ENCODE data around the gene RAP1B.
"Not testable (repeated sequence)": the region's sequence is repeated elsewhere in the genome, so short reads cannot be mapped to it uniquely, and the experiment has no call there.

The RAP1B gene

GRCh38 chr12:68631227-68631626 is 20.5 kb downstream of the RAP1B start:
- DNase-seq (ENCODE audit: low read depth, low spot score), result no peak
- H3K27ac ChIP-seq, result no peak overlapping the region

- H3K27ac ChIP-seq, result no peak overlapping the region
- DNase-seq (ENCODE audit: low read depth, low spot score), result no peak
Measured at GRCh38 chr12:68632486-68632885, 21.8 kb downstream of the RAP1B start.

GRCh38 chr12:68633614-68634558 is 23.2 kb downstream of the RAP1B start:
- no peak overlapping the region for H3K27ac ChIP-seq
- no peak for DNase-seq (ENCODE audit: low read depth, low spot score)

- peak overlapping the region; percentile 33 for H3K27ac ChIP-seq
Measured at GRCh38 chr12:68636268-68636667, 25.6 kb downstream of the RAP1B start.

GRCh38 chr12:68637439-68637838 is 26.7 kb downstream of the RAP1B start:
- DNase-seq (ENCODE audit: low read depth, low spot score); H3K27ac ChIP-seq: not testable (repeated sequence)

More at GRCh38 chr12:68636268-68636667, 25.6 kb downstream of the RAP1B start:
- peak; percentile 74 for DNase-seq (ENCODE audit: low read depth, low spot score)

- no peak for DNase-seq (ENCODE audit: low read depth, low spot score)
- H3K27ac ChIP-seq, result no peak overlapping the region
Measured at GRCh38 chr12:68638171-68638570, 27.5 kb downstream of the RAP1B start.

- no peak overlapping the region for H3K27ac ChIP-seq
- no peak for DNase-seq (ENCODE audit: low read depth, low spot score)
Measured at GRCh38 chr12:68638721-68639395, 28.2 kb downstream of the RAP1B start.

- DNase-seq (ENCODE audit: low read depth, low spot score), result no peak
- H3K27ac ChIP-seq, result no peak overlapping the region
Measured at GRCh38 chr12:68639396-68639767, 28.7 kb downstream of the RAP1B start.

- DNase-seq (ENCODE audit: low read depth, low spot score), result no peak
- no peak overlapping the region for H3K27ac ChIP-seq
Measured at GRCh38 chr12:68641138-68641537, 30.4 kb downstream of the RAP1B start.

GRCh38 chr12:68646484-68646883 is 35.8 kb downstream of the RAP1B start:
- H3K27ac ChIP-seq, result no peak overlapping the region
- no peak for DNase-seq (ENCODE audit: low read depth, low spot score)

GRCh38 chr12:68647507-68647906 is 36.8 kb downstream of the RAP1B start:
- no peak for DNase-seq (ENCODE audit: low read depth, low spot score)
- no peak overlapping the region for H3K27ac ChIP-seq

- DNase-seq (ENCODE audit: low read depth, low spot score), result no peak
- H3K27ac ChIP-seq, result no peak overlapping the region
Measured at GRCh38 chr12:68648179-68648578, 37.5 kb downstream of the RAP1B start.

- H3K27ac ChIP-seq, result no peak overlapping the region
- no peak for DNase-seq (ENCODE audit: low read depth, low spot score)
Measured at GRCh38 chr12:68665016-68665569, 54.4 kb downstream of the RAP1B start.

- DNase-seq (ENCODE audit: low read depth, low spot score), result no peak
- no peak overlapping the region for H3K27ac ChIP-seq
Measured at GRCh38 chr12:68667291-68667690, 56.6 kb downstream of the RAP1B start.

- DNase-seq (ENCODE audit: low read depth, low spot score), result no peak
- H3K27ac ChIP-seq, result no peak overlapping the region
Measured at GRCh38 chr12:68667896-68668295, 57.2 kb downstream of the RAP1B start.

- DNase-seq (ENCODE audit: low read depth, low spot score), result no peak
- no peak overlapping the region for H3K27ac ChIP-seq
Measured at GRCh38 chr12:68671179-68671578, 60.5 kb downstream of the RAP1B start.

GRCh38 chr12:68673788-68674187 is 63.1 kb downstream of the RAP1B start:
- DNase-seq (ENCODE audit: low read depth, low spot score), result no peak
- H3K27ac ChIP-seq, result no peak overlapping the region

- H3K27ac ChIP-seq, result no peak overlapping the region
Measured at GRCh38 chr12:68674376-68674775, 63.7 kb downstream of the RAP1B start.

GRCh38 chr12:68675101-68675842 is 64.6 kb downstream of the RAP1B start:
- no peak for DNase-seq (ENCODE audit: low read depth, low spot score)

More at GRCh38 chr12:68674376-68674775, 63.7 kb downstream of the RAP1B start:
- DNase-seq (ENCODE audit: low read depth, low spot score), result no peak

GRCh38 chr12:68676854-68677253 is 66.2 kb downstream of the RAP1B start:
- H3K27ac ChIP-seq; DNase-seq (ENCODE audit: low read depth, low spot score): not testable (repeated sequence)

More at GRCh38 chr12:68675101-68675842, 64.6 kb downstream of the RAP1B start:
- no peak overlapping the region for H3K27ac ChIP-seq
